A549 treated with AZD9567 at 1 μM for 4 hours (cell line): Measurements from ENCODE around the gene PUM2. TPM values are rescaled to one million over a fixed set of nuclear protein-coding genes. Genes with fewer than 3 reads are reported as not detected.

Experiments
- total RNA-seq: library from RNA; stranded (reverse); fragments of 200-300 nt; extraction: Qiagen RNA extraction; gene quantifications from 5 replicates; pipeline ENCODE4 v1.2.3, GENCODE V29; 2022; ENCODE audit not compliant: insufficient read depth

Gene PUM2
- total RNA-seq = 32.1 to 46.2 TPM (median 44.0 TPM) in 5 replicates

GRCh38 chr2:20350753-20351554 is at the start of gene PUM2:
Gene PUM2, minus strand, starts transcription at chr2:20350844. Its CDS starts 23,484 bp downstream, at chr2:20327360.

GRCh38 chr2:20224716-20225293 is 125.8 kb downstream of the PUM2 start, which contains the start of gene SDC1:
Gene SDC1, minus strand, starts transcription at chr2:20225130. Its CDS starts 263 bp downstream, at chr2:20224867.

Other genes starting within 250 kb of the PUM2 start
- 130 to 190 TPM (median 173 TPM) in 5 replicates for gene SDC1, start 125.7 kb downstream of the PUM2 start, total RNA-seq
- 300 to 419 TPM (median 383 TPM) in 5 replicates for gene RHOB, start 96.2 kb upstream of the PUM2 start, total RNA-seq